SK-MEL-5 (cell line): Measurements from ENCODE around the gene FARP1. TPM values are rescaled to one million over a fixed set of nuclear protein-coding genes. Genes with fewer than 3 reads are reported as not detected.

ENCODE experiments used
- DNase-seq: peaks from one replicate; pipeline ENCODE4 v3.0.0-alpha.2; 2016; ENCODE audit warnings: low read depth, low spot score
- in situ Hi-C: cut with HindIII; loops from 2 replicates; pipeline ENCODE4 v1.10.0; 2016; ENCODE audit warnings: low sequenced_read_pairs, high pct_unique_total_duplicates, low pct_unique_long_range_greater_than_20kb
- total RNA-seq: library from RNA; depleted of rRNA; stranded (reverse); fragments of >200 nt; shearing (Covaris generic); gene quantifications from 2 replicates; pipeline ENCODE4 v1.2.3, GENCODE V29; 2014

The FARP1 gene
- total RNA-seq, 1 experiment from 2014 or later = 39.8 TPM

DNA sequence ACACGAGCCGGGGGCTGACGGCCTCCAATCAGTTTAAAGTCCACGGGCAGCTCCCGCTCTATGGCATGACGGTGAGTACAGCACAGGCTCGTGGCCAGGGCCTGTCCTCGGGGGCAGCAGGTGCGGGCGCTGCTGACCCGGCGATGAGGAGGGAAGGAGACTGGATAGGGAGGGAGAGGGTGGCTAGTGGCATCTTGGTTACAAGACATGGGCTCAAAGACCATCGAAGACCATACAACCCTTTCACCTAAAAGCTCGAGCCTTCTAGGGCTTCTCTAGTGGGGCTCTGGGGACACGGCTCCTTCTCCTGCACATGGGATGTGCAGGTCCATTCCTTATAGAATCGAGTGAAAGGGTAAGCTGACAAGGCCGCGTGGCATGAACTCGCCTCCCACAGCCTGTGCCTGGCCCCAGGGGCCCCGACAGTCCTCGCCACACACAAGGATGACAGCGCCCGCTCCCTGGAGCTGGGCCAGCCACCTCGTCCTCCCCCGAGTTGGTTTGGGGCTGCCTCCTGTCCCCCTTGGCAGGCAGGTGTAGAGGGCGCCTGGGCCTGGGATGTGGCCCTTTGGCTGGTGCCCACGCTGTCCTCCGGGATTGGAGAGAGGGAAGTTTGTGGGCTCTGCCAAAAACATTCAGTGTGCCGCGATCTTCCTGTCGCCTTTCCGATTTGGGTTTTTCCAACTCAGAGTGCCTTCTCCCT lies 296.4 kb downstream of the FARP1 start:
- in situ Hi-C loops = no loop called here
- DNase-seq = no peak

DNA sequence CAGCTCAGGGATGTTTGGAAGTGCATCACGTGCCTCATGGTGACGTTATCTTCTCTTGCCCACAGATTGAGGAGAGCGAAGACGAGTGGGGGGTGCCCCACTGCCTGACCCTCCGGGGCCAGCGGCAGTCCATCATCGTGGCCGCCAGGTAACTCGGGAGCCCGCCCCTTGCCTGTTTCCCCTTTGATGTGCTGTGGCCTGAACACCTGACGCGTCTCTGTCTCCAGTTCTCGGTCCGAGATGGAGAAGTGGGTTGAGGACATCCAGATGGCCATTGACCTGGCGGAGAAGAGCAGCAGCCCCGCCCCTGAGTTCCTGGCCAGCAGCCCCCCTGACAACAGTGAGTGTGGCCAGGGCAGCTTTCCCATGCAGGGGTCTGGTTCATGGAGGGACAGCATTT lies 297.0 kb downstream of the FARP1 start:
- in situ Hi-C loops = no loop called here
- no peak for DNase-seq

DNA sequence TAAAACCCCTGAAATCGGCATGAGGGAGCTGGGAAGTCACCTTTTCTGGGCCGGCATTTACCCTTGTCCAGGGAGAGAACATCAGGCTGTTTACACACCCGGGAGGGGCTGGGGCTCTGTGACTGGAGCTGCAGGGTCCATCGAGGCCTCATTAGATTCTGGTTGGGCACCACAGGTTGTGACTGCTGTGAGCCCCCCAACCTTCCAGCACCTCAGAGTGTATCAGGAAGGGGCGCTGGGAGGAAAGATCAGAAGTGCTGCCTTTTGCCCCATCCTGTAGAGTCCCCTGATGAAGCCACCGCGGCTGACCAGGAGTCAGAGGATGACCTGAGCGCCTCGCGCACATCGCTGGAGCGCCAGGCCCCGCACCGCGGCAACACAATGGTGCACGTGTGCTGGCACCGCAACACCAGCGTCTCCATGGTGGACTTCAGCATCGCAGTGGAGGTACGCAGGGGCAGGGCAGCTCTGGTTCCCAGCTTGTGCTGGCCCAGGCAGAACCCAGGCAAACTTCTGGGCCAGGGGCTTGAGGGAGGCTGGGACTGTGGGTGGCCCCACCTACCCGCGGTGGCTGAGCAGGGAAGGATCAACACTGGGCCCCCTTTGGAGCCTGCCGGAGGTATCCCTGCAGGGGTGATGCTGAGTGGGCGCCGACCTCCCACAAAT lies 297.6 kb downstream of the FARP1 start:
- no peak for DNase-seq
- in situ Hi-C loops = no loop called here

DNA sequence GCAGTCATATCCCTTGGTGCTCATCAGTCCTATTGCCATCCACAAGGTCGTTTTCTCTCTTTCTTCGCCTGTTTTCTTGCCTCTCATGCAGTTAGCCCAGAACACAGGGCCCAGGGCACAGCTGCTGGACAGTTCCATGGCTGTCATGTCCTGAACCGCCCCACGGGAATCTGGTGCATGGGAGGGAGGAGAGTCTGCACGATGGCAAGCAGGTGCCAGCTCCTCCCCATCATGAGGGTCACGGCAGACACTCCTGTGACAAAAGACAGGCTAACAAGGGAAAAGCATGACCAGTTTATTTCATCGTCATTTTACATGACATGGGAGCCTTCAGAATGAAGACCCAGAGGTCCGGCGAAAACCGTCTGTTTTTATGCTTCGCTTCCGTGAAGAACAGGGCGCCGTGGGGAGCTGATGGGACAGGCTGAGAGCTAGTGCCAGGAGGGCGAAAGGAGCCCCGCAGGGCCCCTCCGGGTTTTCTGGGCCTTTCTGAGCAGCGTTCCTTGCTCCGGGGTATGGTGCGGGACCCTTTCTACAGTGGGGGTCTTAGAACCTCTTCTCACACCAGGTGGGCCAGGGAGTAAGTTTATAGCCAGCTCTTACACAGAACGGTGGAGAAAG lies 298.3 kb downstream of the FARP1 start:
- in situ Hi-C loops = no loop called here
- DNase-seq = no peak

DNA sequence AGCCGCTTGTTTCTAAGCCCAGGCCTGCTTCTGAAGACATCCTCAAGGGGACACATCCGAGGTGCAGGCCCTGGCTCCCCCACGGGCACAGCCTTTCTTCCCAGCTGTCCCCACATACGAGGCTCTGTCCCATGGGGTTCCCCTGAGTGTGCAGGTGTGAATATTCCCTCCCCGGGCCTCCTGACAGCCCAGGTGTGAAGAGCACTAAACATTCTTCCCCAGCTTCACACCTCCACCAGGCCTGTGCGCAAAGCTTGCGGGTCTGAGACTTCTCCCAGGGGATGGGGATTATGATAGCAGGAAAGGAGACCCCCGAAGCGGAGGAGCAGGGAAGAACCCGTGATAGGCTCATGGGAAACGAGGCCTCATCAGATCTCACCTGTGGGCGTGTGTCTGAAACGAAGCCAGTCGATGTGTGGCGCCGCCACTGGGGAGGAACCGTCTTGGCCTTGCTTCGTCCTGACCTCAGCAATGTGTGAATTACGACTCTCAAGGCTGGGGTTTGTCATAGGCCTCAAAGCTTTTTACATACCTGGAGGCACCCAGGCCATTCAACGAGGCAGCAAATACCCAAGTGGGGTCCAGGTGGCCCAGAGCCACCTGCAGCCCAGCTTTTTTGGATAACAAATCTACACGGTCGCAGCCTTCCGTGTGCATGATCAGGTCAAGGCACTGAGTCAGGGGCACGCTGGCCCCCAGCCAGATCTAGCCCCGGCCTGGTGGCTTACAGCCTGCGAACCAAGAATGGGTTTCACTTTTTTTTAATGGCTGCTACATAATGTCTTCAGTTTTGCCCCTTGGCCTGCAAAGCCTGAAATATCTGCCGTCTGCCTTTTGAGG lies 299.7 kb downstream of the FARP1 start:
- in situ Hi-C loops = no loop called here
- no peak for DNase-seq

DNA sequence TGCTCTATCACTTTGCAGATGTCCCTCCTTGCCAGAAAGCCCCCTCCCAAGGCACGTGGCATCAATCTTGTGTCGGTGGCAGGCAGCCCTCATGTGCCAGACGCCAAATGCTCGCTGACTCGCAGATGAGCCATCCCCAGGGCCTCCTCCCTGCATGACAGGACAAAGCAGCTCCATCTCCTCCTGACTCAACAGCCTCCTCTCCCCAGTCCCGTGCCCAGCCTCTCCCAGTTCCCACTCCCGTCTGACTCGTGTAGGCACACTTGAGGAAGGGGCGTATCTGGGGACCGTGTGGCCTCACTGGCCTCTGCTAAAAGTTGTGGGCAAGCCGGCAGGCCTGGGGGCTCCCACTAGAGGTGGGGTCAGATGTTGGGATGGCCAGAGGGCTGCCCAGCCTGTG lies 300.4 kb downstream of the FARP1 start:
- no peak for DNase-seq
- in situ Hi-C loops = no loop called here

DNA sequence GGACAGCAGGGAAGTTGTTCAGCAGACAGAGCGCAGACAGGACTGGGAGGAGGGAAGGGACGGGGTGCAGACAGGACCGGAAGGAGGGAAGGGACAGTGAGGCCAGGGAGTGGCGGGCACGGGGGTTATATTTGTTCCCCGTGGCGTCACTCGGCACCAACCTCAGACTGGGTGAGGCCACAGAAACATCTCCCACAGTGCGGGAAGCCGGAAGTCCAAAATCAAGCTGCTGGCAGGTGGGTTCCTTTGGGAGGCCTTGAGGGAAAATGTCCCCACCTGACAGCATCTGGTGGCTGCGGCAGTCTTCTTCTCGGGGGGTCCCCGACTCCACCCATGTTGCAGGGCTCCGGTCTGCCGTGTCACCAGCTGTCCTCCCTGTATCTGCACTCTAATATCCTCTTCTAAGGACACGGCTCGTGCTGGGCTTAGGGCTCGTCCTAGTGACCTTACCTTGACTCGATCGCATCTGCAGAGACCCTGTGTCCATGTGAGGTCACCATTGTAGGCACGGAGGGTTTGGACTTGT lies 301.0 kb downstream of the FARP1 start:
- no peak for DNase-seq
- in situ Hi-C loops = no loop called here

DNA sequence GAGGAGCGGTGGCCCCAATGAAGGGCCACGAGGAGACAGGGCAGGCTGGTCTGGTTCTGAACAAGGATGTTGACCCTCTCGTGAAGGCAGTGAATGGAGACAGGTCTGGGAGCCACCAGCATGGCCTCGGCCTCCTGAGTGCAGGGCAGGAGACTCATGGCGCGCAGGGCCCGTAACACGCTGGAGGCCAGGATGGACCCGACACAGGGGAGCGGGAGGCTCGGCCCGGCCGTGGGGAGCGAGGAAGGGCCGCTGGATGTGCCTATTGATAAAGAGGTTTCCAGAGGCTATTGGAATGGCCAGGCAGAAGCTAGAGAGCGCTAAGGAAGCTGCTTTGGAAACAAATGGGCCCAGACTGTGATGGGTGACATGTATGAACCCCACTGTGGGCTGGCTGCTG lies 301.5 kb downstream of the FARP1 start:
- DNase-seq = no peak
- in situ Hi-C loops = no loop called here

DNA sequence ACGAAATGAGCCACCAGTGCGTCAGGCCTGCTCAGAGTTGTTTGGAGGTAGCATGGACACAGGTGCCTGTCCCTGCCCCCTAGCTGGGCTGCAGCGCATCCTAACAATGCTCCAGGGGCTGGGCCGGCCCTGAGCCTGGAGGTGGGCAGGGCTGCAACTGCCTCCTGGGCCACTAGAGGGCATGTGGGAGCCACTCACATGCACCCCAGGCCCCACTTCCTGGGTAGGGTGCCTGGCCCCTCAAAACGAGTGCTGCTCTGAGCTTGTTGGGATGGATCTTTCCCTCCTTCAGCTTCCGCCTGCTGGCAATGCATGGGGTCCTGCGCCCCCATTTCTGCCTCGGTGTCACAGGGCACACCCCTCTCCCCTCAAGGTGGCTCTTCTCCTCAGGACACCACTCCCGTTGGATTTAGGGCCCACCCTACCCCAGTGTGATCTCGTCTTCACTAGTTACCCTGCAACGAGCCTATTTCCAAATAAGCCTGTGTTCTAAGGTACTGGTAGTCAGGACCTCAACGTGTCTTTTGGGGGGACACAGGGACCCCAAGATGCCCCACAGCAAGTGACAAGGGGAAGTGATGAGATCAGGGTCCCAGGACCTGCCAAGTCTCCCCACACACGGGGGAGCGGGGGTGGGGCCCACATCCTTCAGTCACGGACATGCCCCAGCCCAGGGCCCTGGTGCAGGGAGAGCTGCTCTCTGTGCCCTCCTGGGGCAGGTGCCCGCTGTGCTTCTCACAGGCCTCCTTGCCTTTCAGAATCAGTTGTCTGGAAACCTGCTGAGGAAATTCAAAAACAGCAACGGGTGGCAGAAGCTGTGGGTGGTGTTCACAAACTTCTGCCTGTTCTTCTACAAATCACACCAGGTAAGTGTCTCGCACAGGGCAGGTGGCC lies 302.7 kb downstream of the FARP1 start:
- in situ Hi-C loops = no loop called here
- DNase-seq = peak; percentile 56

DNA sequence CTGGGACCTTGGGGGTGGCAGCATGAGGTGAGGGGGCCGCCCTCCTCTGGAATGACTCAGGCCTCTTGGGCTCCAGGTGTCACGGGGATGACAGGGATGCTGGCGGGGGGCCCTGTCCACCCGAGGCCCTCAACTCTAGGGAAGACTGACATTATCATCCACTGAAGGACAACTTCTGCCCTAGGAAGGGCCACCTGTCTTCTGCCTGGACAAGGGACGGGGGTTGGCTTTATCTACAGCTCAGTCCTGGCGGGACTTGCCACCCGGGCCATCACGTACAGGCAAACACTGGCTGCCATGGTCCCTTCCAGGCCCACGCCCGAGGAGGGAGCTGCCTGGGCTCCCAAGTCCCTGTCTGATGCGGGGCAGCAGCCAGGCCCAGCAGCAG lies 303.3 kb downstream of the FARP1 start:
- in situ Hi-C loops = no loop called here

DNA sequence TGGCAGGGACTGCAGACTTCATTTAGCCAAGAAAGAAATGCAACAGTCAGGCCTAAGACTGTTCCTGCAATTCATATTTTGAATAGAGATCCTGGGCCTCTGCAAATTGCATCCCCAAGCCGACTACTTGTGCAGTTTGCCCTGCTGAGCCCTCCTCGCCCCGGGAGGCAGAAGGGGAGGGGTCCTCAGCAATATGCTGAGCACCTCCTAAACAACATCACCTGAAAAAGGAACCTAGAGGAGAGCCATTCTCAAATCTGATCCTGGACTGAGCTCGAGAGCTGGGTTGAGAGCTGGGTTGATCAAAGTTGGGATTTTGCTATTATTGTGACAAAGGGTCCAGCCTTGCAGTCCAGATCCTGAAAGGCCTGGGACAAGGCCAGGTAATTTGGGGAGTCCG lies 304.2 kb downstream of the FARP1 start:
- in situ Hi-C loops = no loop called here
- DNase-seq = no peak

More for the DNA sequence above, 303.3 kb downstream of the FARP1 start:
- no peak for DNase-seq

DNA sequence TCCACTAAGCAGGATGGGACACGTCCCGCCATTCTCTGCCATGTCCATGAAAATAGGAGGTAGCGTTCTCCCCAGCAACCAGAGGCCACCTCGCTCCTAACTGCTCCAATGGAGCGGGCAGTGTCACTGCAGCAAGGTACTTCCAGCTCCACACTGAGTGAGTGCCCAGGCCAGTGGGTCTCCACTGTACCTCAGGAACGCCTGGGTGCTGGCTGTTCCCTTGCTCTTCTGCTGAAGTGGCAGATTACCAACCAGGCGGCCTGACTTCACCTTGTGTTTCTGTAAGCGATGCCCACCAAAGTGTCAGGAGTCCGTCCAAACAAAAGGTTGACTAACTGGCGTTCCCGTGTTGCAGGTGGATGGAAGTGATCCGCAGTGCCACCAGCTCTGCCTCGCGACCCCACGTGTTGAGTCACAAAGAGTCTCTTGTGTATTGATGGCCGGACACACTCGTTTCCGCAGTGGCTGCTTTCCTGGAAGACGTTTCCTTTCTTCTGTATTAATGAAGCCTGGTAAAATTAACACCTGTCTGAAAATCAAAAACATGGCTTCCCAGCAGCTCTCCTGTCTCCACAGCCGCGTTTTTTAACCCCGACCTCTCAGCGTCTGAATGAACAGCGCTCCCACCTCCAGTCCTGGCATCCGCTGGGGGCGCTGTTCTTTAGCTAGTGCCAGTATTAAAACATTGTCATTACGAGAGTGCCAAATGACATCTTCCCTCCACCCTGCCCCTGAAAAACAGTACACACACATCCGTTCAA lies 305.2 kb downstream of the FARP1 start:
- in situ Hi-C loops = no loop called here
- DNase-seq = peak; percentile 79

DNA sequence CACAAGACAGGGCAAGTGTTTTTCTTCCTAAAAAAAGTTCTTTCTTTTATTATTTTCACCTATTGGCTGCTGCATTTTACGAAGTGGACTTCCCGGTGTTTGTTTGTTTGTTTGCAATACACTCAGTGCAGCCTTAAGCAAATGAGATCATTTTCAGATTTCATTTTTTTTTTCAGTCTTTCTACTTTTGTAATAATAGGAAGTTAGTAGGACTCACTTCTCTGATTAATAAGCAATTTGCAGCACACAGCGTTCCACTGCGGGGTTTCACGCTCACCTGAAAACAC lies 305.7 kb downstream of the FARP1 start:
- DNase-seq = no peak
- in situ Hi-C loops = no loop called here

DNA sequence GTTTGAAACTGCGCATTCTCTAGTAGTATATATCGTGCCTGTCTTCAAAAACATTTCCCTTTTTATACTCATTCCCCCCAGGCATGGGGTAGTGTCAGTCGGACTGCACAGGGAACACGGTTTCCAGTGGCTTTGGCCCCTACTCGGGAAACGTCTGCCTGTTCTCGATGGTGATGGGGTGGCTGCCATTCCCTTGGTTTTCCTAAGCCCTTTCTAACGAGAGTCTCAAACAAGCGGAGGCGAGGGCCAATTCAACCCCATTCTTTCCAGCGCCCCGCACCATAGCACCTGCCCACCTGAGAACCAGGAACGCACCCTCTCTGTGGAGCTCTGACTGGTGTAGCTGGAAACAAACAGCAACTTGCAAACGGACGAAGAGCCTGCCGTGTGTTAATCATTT lies 306.4 kb downstream of the FARP1 start:
- in situ Hi-C loops = no loop called here
- DNase-seq = no peak

DNA sequence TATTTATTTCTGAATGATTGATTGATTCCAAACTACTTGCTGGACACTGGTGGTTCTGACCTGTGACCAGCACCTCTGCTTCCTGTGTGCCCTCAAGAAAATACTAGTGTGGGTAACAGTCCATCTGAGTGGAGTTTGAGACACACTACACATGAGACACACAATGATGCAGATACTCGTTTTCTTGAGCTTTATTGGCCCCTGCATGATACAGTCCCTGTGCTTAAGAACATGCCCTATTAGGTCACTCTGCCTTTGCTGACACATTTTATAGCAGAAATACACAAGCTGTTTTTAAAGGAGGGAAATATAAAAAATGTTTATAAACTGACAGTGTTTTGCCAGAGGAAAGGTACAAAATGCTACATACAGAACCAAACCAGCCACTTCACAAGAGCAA lies 307.1 kb downstream of the FARP1 start:
- no peak for DNase-seq
- in situ Hi-C loops = no loop called here

DNA sequence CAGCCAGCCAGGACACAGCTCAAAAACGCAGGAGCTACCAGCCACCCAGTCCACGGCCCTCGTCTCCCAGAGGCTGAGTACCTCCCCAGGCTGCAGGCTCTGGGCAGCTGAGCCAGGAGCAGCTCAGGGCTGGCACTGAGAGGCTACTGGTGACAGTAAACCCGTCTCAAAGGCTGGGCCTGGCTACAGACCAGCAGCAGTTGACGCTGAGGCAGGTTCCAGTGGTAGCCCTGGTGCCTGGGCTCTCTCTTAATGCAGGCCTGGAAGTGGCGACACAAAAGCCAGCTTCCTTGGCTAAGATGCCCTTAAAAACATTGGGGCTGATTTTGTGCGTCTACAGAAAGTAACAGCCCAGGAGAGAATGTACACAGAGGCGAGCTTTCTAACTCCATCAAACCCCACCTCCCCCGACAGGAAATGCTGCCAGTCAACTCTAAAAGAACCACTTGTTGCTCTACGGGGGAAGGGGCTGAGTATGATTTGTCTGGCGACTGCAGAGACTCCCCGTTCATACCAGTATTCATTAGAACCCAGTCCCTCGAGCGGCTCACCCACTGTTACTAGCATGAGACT lies 307.7 kb downstream of the FARP1 start:
- in situ Hi-C loops = no loop called here
- DNase-seq = peak; percentile 48
